Liver (tissue), 9 donors: Measurements from ENCODE around the gene PPT2. TPM values are rescaled to one million over a fixed set of nuclear protein-coding genes. Genes with fewer than 3 reads are reported as not detected.
"Not testable (repeated sequence)": the region's sequence is repeated elsewhere in the genome, so short reads cannot be mapped to it uniquely, and the experiment has no call there.

Experiments
- DNase-seq: peaks from one replicate; pipeline ENCODE4 v3.0.0-alpha.2; 2017; ENCODE audit warnings: low spot score
- H3K27ac ChIP-seq, 2 donors: one replicate each; pipeline ENCODE4 v1.7.0; 2013; ENCODE audit warnings: inconsistent platforms in 2 of 2, low read length in 2 of 2, control low read depth in 1 of 2, low read depth in 1 of 2, mild to moderate bottlenecking in 1 of 2
- H3K27me3 ChIP-seq, 4 donors: one replicate each; pipeline versions ENCODE4 v1.6.1 to v1.7.0; 2013; ENCODE audit warnings: low read length in 3 of 4, inconsistent platforms in 1 of 4, mild to moderate bottlenecking in 1 of 4, moderate library complexity in 1 of 4; ENCODE audit not compliant: control insufficient read depth in 4 of 4, insufficient read depth in 4 of 4
- H3K36me3 ChIP-seq, 4 donors: one replicate each; pipeline versions ENCODE4 v1.6.1 to v1.7.0; 2013; ENCODE audit warnings: low read length in 3 of 4, mild to moderate bottlenecking in 3 of 4, low read depth in 1 of 4, moderate library complexity in 1 of 4; ENCODE audit not compliant: control insufficient read depth in 4 of 4, insufficient read depth in 3 of 4
- H3K4me1 ChIP-seq, 4 donors: one replicate each; pipeline versions ENCODE4 v1.6.1 to v1.7.0; 2013; ENCODE audit warnings: low read length in 3 of 4, mild to moderate bottlenecking in 3 of 4, moderate library complexity in 1 of 4; ENCODE audit not compliant: control insufficient read depth in 4 of 4, insufficient read depth in 4 of 4
- H3K4me3 ChIP-seq, 3 donors: one replicate each; pipeline versions ENCODE4 v1.6.1 to v1.7.0; 2013; ENCODE audit warnings: low read length in 3 of 3, control low read depth in 1 of 3, low read depth in 1 of 3, mild to moderate bottlenecking in 1 of 3
- H3K9ac ChIP-seq, 2 donors: one replicate each; pipeline ENCODE4 v1.7.0; 2013; ENCODE audit warnings: low read length in 2 of 2, mild to moderate bottlenecking in 2 of 2, moderate library complexity in 2 of 2, control low read depth in 1 of 2, low read depth in 1 of 2
- H3K9me3 ChIP-seq, 4 donors: one replicate each; pipeline versions ENCODE4 v1.6.1 to v1.7.0; 2013; ENCODE audit warnings: low read length in 3 of 4; ENCODE audit not compliant: control insufficient read depth in 4 of 4
- EGR1 ChIP-seq, 2 donors: IDR thresholded peaks; 2 replicates each; pipeline ENCODE4 v1.6.1; 2016 to 2018; ENCODE audit warnings: antibody characterized with exemption in 2 of 2, low read depth in 2 of 2
- FOXA1 ChIP-seq: IDR thresholded peaks from 2 replicates; pipeline ENCODE4 v1.6.1; 2016; ENCODE audit warnings: antibody characterized with exemption
- GABPA ChIP-seq, 2 donors: IDR thresholded peaks in 1 of 2; conservative IDR thresholded peaks in 1 of 2; 2 replicates each; pipeline ENCODE4 v1.6.1; 2016; ENCODE audit warnings: antibody characterized with exemption in 2 of 2, mild to moderate bottlenecking in 1 of 2, moderate library complexity in 1 of 2
- HNF4A ChIP-seq, 2 donors: conservative IDR thresholded peaks; 2 replicates each; pipeline ENCODE4 v1.6.1; 2016; ENCODE audit warnings: antibody characterized with exemption in 2 of 2, mild to moderate bottlenecking in 2 of 2
- HNF4G ChIP-seq: IDR thresholded peaks from 2 replicates; pipeline ENCODE4 v1.6.1; 2016; ENCODE audit warnings: antibody characterized with exemption
- SP1 ChIP-seq: IDR thresholded peaks from 2 replicates; pipeline ENCODE4 v1.6.1; 2018; ENCODE audit warnings: antibody characterized with exemption, mild to moderate bottlenecking
- YY1 ChIP-seq: IDR thresholded peaks from 2 replicates; pipeline ENCODE4 v1.6.1; 2016; ENCODE audit warnings: antibody characterized with exemption, mild to moderate bottlenecking
- WGBS: extraction: QIAGEN DNeasy Blood & Tissue Kit; methylation state at CpG from one replicate; pipeline ENCODE4 v1.1.7; 2013; 5-methylcytosine and 5-hydroxymethylcytosine counted together
- polyA plus RNA-seq, 2 donors: library from polyadenylated mRNA; stranded (reverse) in 1 of 2; unstranded in 1 of 2; fragments of 200-250 nt in 1 of 2; fragments of >200 nt in 1 of 2; fragmentation: Nextera tagmentation in 1 of 2; extraction: Ambion mirVana in 1 of 2; gene quantifications; one replicate each; pipeline versions ENCODE4 v1.2.1 to v1.2.3, GENCODE V29; 2013 to 2015
- total RNA-seq, 2 donors: library from RNA; depleted of rRNA; stranded (reverse); fragments of >200 nt; gene quantifications; one replicate each; pipeline ENCODE4 v1.2.3, GENCODE V29; 2014
- TF ChIP-seq, protein P1 (sequence below): IDR thresholded peaks from 2 replicates; pipeline ENCODE4 v1.6.1; 2016; ENCODE audit warnings: antibody characterized with exemption, mild to moderate bottlenecking
- TF ChIP-seq, protein P2 (sequence below): fragments of 150-350 bp; IDR thresholded peaks from 2 replicates; pipeline ENCODE4 v1.5.1; 2017; ENCODE audit warnings: improper control_type of control experiment, low read depth, low read length; ENCODE audit not compliant: missing input control
- TF ChIP-seq, protein P3 (sequence below): IDR thresholded peaks from 2 replicates; pipeline ENCODE4 v1.6.1; 2016; ENCODE audit warnings: antibody characterized with exemption
- donor health status: healthy.
- donor health status: healthy.
- donor health status: healthy.
- donor health status: healthy.
- donor health status: healthy.

Gene PPT2
- total and polyA plus RNA-seq, 4 donors, result 7.6 to 47.4 (median 15.1) TPM

DNA sequence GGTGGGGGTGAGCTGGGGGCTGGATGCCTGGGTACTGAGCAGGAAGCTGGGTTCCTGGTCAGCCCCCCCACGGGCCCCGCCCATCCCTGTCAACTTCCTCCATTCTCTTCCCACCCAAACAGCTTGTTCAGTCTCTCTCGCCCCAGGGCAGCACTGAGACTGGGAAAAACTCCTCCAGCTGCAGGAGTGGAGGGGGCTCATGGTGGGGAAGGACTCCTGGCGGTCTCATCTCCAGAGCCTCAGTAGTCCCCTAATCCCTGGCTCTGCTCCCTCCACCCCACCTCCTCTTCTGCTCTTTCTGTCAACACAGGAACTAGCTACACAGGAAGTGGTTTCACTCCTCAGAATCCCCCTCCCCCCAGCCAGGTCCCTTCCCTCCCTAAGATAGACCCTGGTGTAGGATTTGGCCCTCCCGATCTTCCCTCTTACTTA is 38.7 kb downstream of the PPT2 start, which contains the start of gene GPSM3:
GPSM3 (minus strand) TSS at position 36 of the 432 bp plus-strand sequence. CDS start 130 bp downstream, outside the sequence.
- Histone ChIP-seq H3K27me3 (no peaks in the 10 kb centered on the region), H3K9me3 (no peaks in the 10 kb centered on the region), H3K9ac (peak within 1 kb of the TSS; percentile 54 to 73), H3K27ac (peak within 1 kb of the TSS; percentile 75 to 97), H3K4me3 (peak within 1 kb of the TSS in 2 of 3 donors; percentile 37 to 40), H3K4me1 (peaks cover 8 to 45% (median 29%) of the 10 kb centered on the region in 4 donors), H3K36me3 (peaks cover 0 to 2% (median 1%) of the 10 kb centered on the region in 4 donors)
- 48% methylated on average over 5 of the region's 5 CpGs for WGBS
- TF ChIP-seq, protein P1, sequence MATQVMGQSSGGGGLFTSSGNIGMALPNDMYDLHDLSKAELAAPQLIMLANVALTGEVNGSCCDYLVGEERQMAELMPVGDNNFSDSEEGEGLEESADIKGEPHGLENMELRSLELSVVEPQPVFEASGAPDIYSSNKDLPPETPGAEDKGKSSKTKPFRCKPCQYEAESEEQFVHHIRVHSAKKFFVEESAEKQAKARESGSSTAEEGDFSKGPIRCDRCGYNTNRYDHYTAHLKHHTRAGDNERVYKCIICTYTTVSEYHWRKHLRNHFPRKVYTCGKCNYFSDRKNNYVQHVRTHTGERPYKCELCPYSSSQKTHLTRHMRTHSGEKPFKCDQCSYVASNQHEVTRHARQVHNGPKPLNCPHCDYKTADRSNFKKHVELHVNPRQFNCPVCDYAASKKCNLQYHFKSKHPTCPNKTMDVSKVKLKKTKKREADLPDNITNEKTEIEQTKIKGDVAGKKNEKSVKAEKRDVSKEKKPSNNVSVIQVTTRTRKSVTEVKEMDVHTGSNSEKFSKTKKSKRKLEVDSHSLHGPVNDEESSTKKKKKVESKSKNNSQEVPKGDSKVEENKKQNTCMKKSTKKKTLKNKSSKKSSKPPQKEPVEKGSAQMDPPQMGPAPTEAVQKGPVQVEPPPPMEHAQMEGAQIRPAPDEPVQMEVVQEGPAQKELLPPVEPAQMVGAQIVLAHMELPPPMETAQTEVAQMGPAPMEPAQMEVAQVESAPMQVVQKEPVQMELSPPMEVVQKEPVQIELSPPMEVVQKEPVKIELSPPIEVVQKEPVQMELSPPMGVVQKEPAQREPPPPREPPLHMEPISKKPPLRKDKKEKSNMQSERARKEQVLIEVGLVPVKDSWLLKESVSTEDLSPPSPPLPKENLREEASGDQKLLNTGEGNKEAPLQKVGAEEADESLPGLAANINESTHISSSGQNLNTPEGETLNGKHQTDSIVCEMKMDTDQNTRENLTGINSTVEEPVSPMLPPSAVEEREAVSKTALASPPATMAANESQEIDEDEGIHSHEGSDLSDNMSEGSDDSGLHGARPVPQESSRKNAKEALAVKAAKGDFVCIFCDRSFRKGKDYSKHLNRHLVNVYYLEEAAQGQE, result no peak
- no peak for TF ChIP-seq SP1
- peak; percentile 33 to 36 for TF ChIP-seq GABPA (IDR thresholded peaks at IDR 0.05 in 1 of 2, conservative IDR thresholded peaks at IDR 0.05 in 1 of 2)
- no peak for DNase-seq

DNA sequence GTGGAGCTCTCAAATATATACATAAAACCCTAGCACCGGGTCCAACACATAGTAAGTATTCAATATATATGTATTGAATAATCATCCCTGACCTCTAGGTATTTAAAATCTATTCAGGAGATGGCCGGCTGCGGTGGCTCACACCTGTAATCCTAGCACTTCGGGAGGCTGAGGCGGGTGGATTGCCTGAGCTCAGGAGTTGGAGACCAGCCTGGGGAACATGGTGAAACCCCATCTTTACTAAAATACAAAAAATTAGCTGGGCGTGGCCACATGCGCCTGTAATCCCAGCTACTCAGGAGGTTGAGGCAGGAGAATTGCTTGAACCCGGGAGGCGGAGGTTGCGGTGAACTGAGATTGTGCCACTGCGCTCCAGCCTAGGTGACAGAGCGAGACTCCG is 39.2 kb downstream of the PPT2 start:
- not testable (repeated sequence) for H3K27me3 ChIP-seq, H3K9ac ChIP-seq, H3K4me3 ChIP-seq, H3K9me3 ChIP-seq, H3K36me3 ChIP-seq, DNase-seq
- Histone ChIP-seq H3K27ac (peak overlapping the region; percentile 75 to 97), H3K4me1 (peaks cover 8 to 42% (median 26%) of the 10 kb centered on the region in 4 donors)
- 80% methylated on average over 13 of the region's 13 CpGs for WGBS

DNA sequence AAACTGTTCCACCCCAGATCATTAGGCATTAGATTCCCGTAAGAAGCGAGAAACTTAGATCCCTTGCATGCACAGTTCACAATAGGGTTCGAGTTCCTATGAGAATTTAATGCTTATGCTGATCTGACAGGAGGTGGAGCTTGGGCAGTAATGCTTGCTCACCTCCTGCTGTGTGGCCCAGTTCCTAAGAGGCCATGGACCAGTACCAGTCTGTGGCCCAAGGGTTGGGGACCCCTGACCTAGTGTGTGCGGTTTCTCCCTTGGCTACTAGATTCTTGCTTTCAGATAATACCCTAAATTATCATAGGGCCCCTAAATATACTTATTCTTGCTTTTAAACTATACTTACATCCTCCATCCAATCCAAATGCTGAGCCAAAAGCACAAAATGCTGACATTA is 40.4 kb downstream of the PPT2 start:
- Histone ChIP-seq H3K4me1 (peaks cover 3 to 34% (median 17%) of the 10 kb centered on the region in 4 donors), H3K27ac (peak overlapping the region; percentile 82 to 99), H3K27me3 (no peaks in the 10 kb centered on the region), H3K4me3 (no peak overlapping the region), H3K9ac (no peak overlapping the region), H3K9me3 (no peaks in the 10 kb centered on the region), H3K36me3 (no peaks in the 10 kb centered on the region)
- TF ChIP-seq, protein P2, sequence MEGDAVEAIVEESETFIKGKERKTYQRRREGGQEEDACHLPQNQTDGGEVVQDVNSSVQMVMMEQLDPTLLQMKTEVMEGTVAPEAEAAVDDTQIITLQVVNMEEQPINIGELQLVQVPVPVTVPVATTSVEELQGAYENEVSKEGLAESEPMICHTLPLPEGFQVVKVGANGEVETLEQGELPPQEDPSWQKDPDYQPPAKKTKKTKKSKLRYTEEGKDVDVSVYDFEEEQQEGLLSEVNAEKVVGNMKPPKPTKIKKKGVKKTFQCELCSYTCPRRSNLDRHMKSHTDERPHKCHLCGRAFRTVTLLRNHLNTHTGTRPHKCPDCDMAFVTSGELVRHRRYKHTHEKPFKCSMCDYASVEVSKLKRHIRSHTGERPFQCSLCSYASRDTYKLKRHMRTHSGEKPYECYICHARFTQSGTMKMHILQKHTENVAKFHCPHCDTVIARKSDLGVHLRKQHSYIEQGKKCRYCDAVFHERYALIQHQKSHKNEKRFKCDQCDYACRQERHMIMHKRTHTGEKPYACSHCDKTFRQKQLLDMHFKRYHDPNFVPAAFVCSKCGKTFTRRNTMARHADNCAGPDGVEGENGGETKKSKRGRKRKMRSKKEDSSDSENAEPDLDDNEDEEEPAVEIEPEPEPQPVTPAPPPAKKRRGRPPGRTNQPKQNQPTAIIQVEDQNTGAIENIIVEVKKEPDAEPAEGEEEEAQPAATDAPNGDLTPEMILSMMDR, result no peak
- TF ChIP-seq, protein P3, sequence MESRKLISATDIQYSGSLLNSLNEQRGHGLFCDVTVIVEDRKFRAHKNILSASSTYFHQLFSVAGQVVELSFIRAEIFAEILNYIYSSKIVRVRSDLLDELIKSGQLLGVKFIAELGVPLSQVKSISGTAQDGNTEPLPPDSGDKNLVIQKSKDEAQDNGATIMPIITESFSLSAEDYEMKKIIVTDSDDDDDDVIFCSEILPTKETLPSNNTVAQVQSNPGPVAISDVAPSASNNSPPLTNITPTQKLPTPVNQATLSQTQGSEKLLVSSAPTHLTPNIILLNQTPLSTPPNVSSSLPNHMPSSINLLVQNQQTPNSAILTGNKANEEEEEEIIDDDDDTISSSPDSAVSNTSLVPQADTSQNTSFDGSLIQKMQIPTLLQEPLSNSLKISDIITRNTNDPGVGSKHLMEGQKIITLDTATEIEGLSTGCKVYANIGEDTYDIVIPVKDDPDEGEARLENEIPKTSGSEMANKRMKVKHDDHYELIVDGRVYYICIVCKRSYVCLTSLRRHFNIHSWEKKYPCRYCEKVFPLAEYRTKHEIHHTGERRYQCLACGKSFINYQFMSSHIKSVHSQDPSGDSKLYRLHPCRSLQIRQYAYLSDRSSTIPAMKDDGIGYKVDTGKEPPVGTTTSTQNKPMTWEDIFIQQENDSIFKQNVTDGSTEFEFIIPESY, result no peak
- TF ChIP-seq, protein P1, result no peak
- TF ChIP-seq HNF4G (no peak), EGR1 (IDR thresholded peaks at IDR 0.05; ENCODE audit: low read depth in 2 of 2) (no peak), FOXA1 (no peak), SP1 (no peak), YY1 (no peak), HNF4A (conservative IDR thresholded peaks at IDR 0.05) (no peak)
- no peak for DNase-seq
- WGBS, result 94% methylated on average over 4 of the region's 4 CpGs
